B cell (primary cell): Measurements from ENCODE around the gene CNGA3.

Source experiments
- EZH2 ChIP-seq: IDR thresholded peaks from 2 replicates; pipeline ENCODE4 v1.6.1; 2012; ENCODE audit warnings: borderline replicate concordance, low read depth, mild to moderate bottlenecking, moderate library complexity, low read length; ENCODE audit not compliant: insufficient read depth, poor library complexity, severe bottlenecking
- TF ChIP-seq, protein P1 (sequence below): fragments of 200-600 bp; IDR thresholded peaks from one replicate; pipeline ENCODE4 v1.8.0; 2022; ENCODE audit warnings: antibody characterized with exemption, mild to moderate bottlenecking

DNA sequence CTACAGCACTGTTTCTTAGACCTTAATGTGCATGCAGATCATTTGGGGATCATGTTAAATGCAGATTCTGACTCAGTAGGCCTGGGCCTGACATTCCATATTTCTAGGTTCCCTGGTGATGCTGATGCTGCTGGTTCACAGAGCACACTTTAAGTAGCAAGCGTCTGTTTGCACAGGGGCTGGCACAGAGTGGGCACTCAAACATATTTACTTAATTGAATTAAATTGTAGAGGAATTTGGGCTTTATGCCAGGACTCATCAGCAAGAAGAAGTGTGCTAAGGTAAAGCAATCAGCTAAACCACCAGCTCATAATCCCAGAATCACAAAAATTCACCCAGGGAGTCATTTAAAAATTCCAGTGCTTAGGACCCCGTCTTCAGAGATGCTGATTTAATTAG, 73.3 kb downstream of the CNGA3 start:
- TF ChIP-seq, protein P1, sequence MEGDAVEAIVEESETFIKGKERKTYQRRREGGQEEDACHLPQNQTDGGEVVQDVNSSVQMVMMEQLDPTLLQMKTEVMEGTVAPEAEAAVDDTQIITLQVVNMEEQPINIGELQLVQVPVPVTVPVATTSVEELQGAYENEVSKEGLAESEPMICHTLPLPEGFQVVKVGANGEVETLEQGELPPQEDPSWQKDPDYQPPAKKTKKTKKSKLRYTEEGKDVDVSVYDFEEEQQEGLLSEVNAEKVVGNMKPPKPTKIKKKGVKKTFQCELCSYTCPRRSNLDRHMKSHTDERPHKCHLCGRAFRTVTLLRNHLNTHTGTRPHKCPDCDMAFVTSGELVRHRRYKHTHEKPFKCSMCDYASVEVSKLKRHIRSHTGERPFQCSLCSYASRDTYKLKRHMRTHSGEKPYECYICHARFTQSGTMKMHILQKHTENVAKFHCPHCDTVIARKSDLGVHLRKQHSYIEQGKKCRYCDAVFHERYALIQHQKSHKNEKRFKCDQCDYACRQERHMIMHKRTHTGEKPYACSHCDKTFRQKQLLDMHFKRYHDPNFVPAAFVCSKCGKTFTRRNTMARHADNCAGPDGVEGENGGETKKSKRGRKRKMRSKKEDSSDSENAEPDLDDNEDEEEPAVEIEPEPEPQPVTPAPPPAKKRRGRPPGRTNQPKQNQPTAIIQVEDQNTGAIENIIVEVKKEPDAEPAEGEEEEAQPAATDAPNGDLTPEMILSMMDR, result no peak
- no peak for TF ChIP-seq EZH2
